BLaER1 treated with 17β-estradiol and CSF1 and Interleukin-3, amounts not matched to agents 10 nM and 100 nM (cell line): ENCODE measurements around the gene RAD51.

ENCODE experiments used
- H3K27ac ChIP-seq, 11 experiments: shearing (Covaris generic); formaldehyde crosslinking; 2 replicates each; pipeline ENCODE4 v1.8.1; 2022
- H3K27me3 ChIP-seq, 11 experiments: shearing (Covaris generic); formaldehyde crosslinking; 2 replicates each; pipeline ENCODE4 v1.8.1; 2022
- H3K36me3 ChIP-seq, 11 experiments: shearing (Covaris generic); formaldehyde crosslinking; 2 replicates each; pipeline ENCODE4 v1.8.1; 2022
- H3K4me1 ChIP-seq, 10 experiments: shearing (Covaris generic); formaldehyde crosslinking; 2 replicates each; pipeline ENCODE4 v1.8.1; 2022
- H3K4me2 ChIP-seq, 11 experiments: shearing (Covaris generic); formaldehyde crosslinking; 2 replicates each; pipeline ENCODE4 v1.8.1; 2022
- H3K4me3 ChIP-seq, 10 experiments: shearing (Covaris generic); formaldehyde crosslinking; 2 replicates each; pipeline ENCODE4 v1.8.1; 2022
- H3K9ac ChIP-seq, 11 experiments: shearing (Covaris generic); formaldehyde crosslinking; 2 replicates each; pipeline ENCODE4 v1.8.1; 2022
- H3K9me3 ChIP-seq, 11 experiments: shearing (Covaris generic); formaldehyde crosslinking; replicated peaks in 1 of 11; 2 replicates each; pipeline ENCODE4 v1.8.1; 2022
- H4K20me1 ChIP-seq, 11 experiments: shearing (Covaris generic); formaldehyde crosslinking; 2 replicates each; pipeline ENCODE4 v1.8.1; 2022
- Cebpa-rat ChIP-seq, 11 experiments: shearing (Covaris generic); IDR thresholded peaks; 2 replicates each; pipeline ENCODE4 v1.8.1; 2022

RAD51 gene

GRCh38 chr15:40767838-40768500 lies 73.0 kb downstream of the RAD51 start:
- Histone ChIP-seq H3K9me3 (no peaks in the 10 kb centered on the region), H3K4me2 (peak overlapping the region; percentile 90 to 100 (median 99)), H3K4me3 (peak overlapping the region in 6 of 10 experiments; percentile 2 to 55 (median 40); a peak in 7 of 20 replicates), H4K20me1 (peaks cover 10 to 80% (median 52%) of the 10 kb centered on the region in 11 experiments; a peak in 16 of 22 replicates), H3K4me1 (peaks cover 87 to 100% (median 100%) of the 10 kb centered on the region in 10 experiments), H3K36me3 (peaks cover 0 to 21% (median 4%) of the 10 kb centered on the region in 11 experiments; a peak in 9 of 22 replicates), H3K27me3 (peaks cover 0 to 21% (median 6%) of the 10 kb centered on the region in 11 experiments; a peak in 9 of 22 replicates), H3K27ac (peak overlapping the region in 7 of 11 experiments; percentile 65 to 97 (median 87); a peak in 11 of 22 replicates), H3K9ac (peak overlapping the region in 9 of 11 experiments; percentile 34 to 87 (median 67); a peak in 16 of 22 replicates)
- TF ChIP-seq Cebpa-rat (IDR thresholded peaks at IDR 0.05): no peak

GRCh38 chr15:40768521-40769273 lies 73.7 kb downstream of the RAD51 start:
- peaks cover 0 to 13% (median 4%) of the 10 kb centered on the region in 11 experiments; a peak in 7 of 22 replicates for H3K27me3 ChIP-seq
- no peaks in the 10 kb centered on the region for H3K9me3 ChIP-seq
- peaks cover 4 to 28% (median 10%) of the 10 kb centered on the region in 11 experiments; a peak in 20 of 22 replicates for H3K36me3 ChIP-seq
- H3K9ac ChIP-seq: peak overlapping the region; percentile 11 to 87 (median 64); a peak in 21 of 22 replicates
- peak overlapping the region; percentile 90 to 100 (median 99) for H3K4me2 ChIP-seq
- peaks cover 87 to 100% (median 98%) of the 10 kb centered on the region in 10 experiments for H3K4me1 ChIP-seq
- peak overlapping the region in 8 of 10 experiments; percentile 37 to 55 (median 42); a peak in 16 of 20 replicates for H3K4me3 ChIP-seq
- peaks cover 10 to 86% (median 52%) of the 10 kb centered on the region in 11 experiments; a peak in 16 of 22 replicates for H4K20me1 ChIP-seq
- peak overlapping the region in 9 of 11 experiments; percentile 47 to 97 (median 69); a peak in 19 of 22 replicates for H3K27ac ChIP-seq
- no peak for TF ChIP-seq Cebpa-rat (IDR thresholded peaks at IDR 0.05)

- peak in 4 of 11 experiments; percentile 58 to 93 (median 72); a peak in 8 of 22 replicates for TF ChIP-seq Cebpa-rat (IDR thresholded peaks at IDR 0.05)
- peak within 1 kb of the TSS in 10 of 11 experiments; percentile 3 to 97 (median 68); a peak in 20 of 22 replicates for H3K27ac ChIP-seq
- H3K9ac ChIP-seq: peak within 1 kb of the TSS; percentile 11 to 87 (median 64); a peak in 21 of 22 replicates
- H3K27me3 ChIP-seq: peaks cover 0 to 5% (median 0%) of the 10 kb centered on the region in 11 experiments; a peak in 4 of 22 replicates
- peaks cover 10 to 94% (median 52%) of the 10 kb centered on the region in 11 experiments; a peak in 16 of 22 replicates for H4K20me1 ChIP-seq
- peaks cover 11 to 37% (median 18%) of the 10 kb centered on the region in 11 experiments; a peak in 20 of 22 replicates for H3K36me3 ChIP-seq
- H3K4me3 ChIP-seq: peak within 1 kb of the TSS in 9 of 10 experiments; percentile 9 to 55 (median 42); a peak in 16 of 20 replicates
- no peaks in the 10 kb centered on the region for H3K9me3 ChIP-seq
- H3K4me2 ChIP-seq: peak within 1 kb of the TSS; percentile 90 to 100 (median 99)
- peaks cover 83 to 98% (median 91%) of the 10 kb centered on the region in 10 experiments for H3K4me1 ChIP-seq
Observed at GRCh38 chr15:40769274-40770146, 74.5 kb downstream of the RAD51 start, which contains the start of gene C15orf62. TSS of gene C15orf62 (plus strand) at chr15:40769980. CDS start at chr15:40770496, 516 bp downstream.

GRCh38 chr15:40770147-40770721 lies 75.3 kb downstream of the RAD51 start:
- H3K4me2 ChIP-seq: peak overlapping the region; percentile 90 to 100 (median 99)
- H3K27ac ChIP-seq: peak overlapping the region in 10 of 11 experiments; percentile 3 to 97 (median 68); a peak in 19 of 22 replicates
- no peaks in the 10 kb centered on the region for H3K9me3 ChIP-seq
- H3K4me1 ChIP-seq: peaks cover 76 to 98% (median 87%) of the 10 kb centered on the region in 10 experiments
- peaks cover 10 to 97% (median 52%) of the 10 kb centered on the region in 11 experiments; a peak in 16 of 22 replicates for H4K20me1 ChIP-seq
- no peak for TF ChIP-seq Cebpa-rat (IDR thresholded peaks at IDR 0.05)
- peak overlapping the region; percentile 11 to 87 (median 64); a peak in 19 of 22 replicates for H3K9ac ChIP-seq
- H3K36me3 ChIP-seq: peaks cover 18 to 44% (median 26%) of the 10 kb centered on the region in 11 experiments; a peak in 21 of 22 replicates
- peak overlapping the region in 9 of 10 experiments; percentile 9 to 55 (median 41); a peak in 13 of 20 replicates for H3K4me3 ChIP-seq
- H3K27me3 ChIP-seq: no peaks in the 10 kb centered on the region

GRCh38 chr15:40771242-40771641 lies 76.3 kb downstream of the RAD51 start:
- H3K36me3 ChIP-seq: peaks cover 28 to 54% (median 36%) of the 10 kb centered on the region in 11 experiments; a peak in 21 of 22 replicates
- H4K20me1 ChIP-seq: peaks cover 6 to 97% (median 52%) of the 10 kb centered on the region in 11 experiments; a peak in 16 of 22 replicates
- peak overlapping the region in 5 of 11 experiments; percentile 65 to 97 (median 92); a peak in 9 of 22 replicates for H3K27ac ChIP-seq
- peak overlapping the region; percentile 90 to 100 (median 99) for H3K4me2 ChIP-seq
- peaks cover 66 to 98% (median 85%) of the 10 kb centered on the region in 10 experiments for H3K4me1 ChIP-seq
- peak overlapping the region in 3 of 10 experiments; percentile 36 to 54 (median 54); a peak in 4 of 20 replicates for H3K4me3 ChIP-seq
- H3K27me3 ChIP-seq: no peaks in the 10 kb centered on the region
- H3K9me3 ChIP-seq: no peaks in the 10 kb centered on the region
- TF ChIP-seq Cebpa-rat (IDR thresholded peaks at IDR 0.05): no peak
- H3K9ac ChIP-seq: peak overlapping the region in 7 of 11 experiments; percentile 18 to 87 (median 79); a peak in 10 of 22 replicates

- TF ChIP-seq Cebpa-rat (IDR thresholded peaks at IDR 0.05): no peak
- Histone ChIP-seq H3K9me3 (no peaks in the 10 kb centered on the region), H3K4me3 (0 out of 20 replicates have a peak overlapping the region, but pooled peaks of 1 of the 10 experiments have one; percentile 10), H3K9ac (peak overlapping the region in 5 of 11 experiments; percentile 21 to 87 (median 56); a peak in 8 of 22 replicates), H3K27ac (peak overlapping the region in 4 of 11 experiments; percentile 37 to 97 (median 92); a peak in 6 of 22 replicates), H3K36me3 (peaks cover 34 to 59% (median 41%) of the 10 kb centered on the region in 11 experiments; a peak in 21 of 22 replicates), H4K20me1 (peaks cover 5 to 90% (median 51%) of the 10 kb centered on the region in 11 experiments; a peak in 16 of 22 replicates), H3K4me1 (peaks cover 73 to 98% (median 85%) of the 10 kb centered on the region in 10 experiments), H3K4me2 (peak overlapping the region; percentile 90 to 100 (median 99)), H3K27me3 (no peaks in the 10 kb centered on the region)
Observed at GRCh38 chr15:40772014-40772413, 77.0 kb downstream of the RAD51 start.

- no peak for TF ChIP-seq Cebpa-rat (IDR thresholded peaks at IDR 0.05)
- H3K4me1 ChIP-seq: peaks cover 63 to 86% (median 73%) of the 10 kb centered on the region in 10 experiments
Observed at GRCh38 chr15:40773496-40773895, 78.5 kb downstream of the RAD51 start.

More at GRCh38 chr15:40773496-40773895, 78.5 kb downstream of the RAD51 start:
- peaks cover 5 to 75% (median 36%) of the 10 kb centered on the region in 11 experiments; a peak in 16 of 22 replicates for H4K20me1 ChIP-seq
- no peak overlapping the region for H3K4me3 ChIP-seq
- no peaks in the 10 kb centered on the region for H3K9me3 ChIP-seq
- no peak overlapping the region; a peak in 1 of 22 replicates for H3K27ac ChIP-seq
- H3K4me2 ChIP-seq: peak overlapping the region in 9 of 11 experiments; percentile 38 to 100 (median 99); a peak in 12 of 22 replicates
- no peaks in the 10 kb centered on the region for H3K27me3 ChIP-seq
- peaks cover 44 to 68% (median 55%) of the 10 kb centered on the region in 11 experiments for H3K36me3 ChIP-seq
- H3K9ac ChIP-seq: no peak overlapping the region
